Measurements from ENCODE around the gene IQGAP3. TPM values are rescaled to one million over a fixed set of nuclear protein-coding genes. Genes with fewer than 3 reads are reported as not detected.

Gene IQGAP3
- polyA plus RNA-seq, 2 of the 4 experiments (the other 2 are of a cell fraction), result 15.6 to 17.0 TPM

- CTCF ChIA-PET, result interaction anchor here (0.6 to 5.1 kb wide), 10 partner anchors 9 to 237 kb away, joined by 3 to 23 read pairs (median 4); no protein-coding TSS in a partner anchor
- H3K9me3 ChIP-seq, result no peaks in the 10 kb centered on the region
- H3K4me2 ChIP-seq, result no peak overlapping the region; the same call in 2 of the 3 replicates
- DNase-seq (ENCODE audit: low read depth in 1 of 2, low spot score in 1 of 2), result no peak
- H3K4me3 ChIP-seq, result no peak overlapping the region
- H3K27ac ChIP-seq, result no peak overlapping the region
- POLR2A ChIA-PET, result interaction anchor here (1.8 kb wide), 1 partner anchor 98 kb away, joined by 5 read pairs; the partner anchor contains the start of gene MEF2D
- TF ChIP-seq HOXB5 (CRISPR knock-in tag; IDR thresholded peaks at IDR 0.05) (no peak), GATA3 (IDR thresholded peaks at IDR 0.05; ENCODE audit: borderline replicate concordance) (no peak), ZNF302 (CRISPR knock-in tag; IDR thresholded peaks at IDR 0.05) (no peak), EP300 (IDR thresholded peaks at IDR 0.05) (no peak)
- H3K4me1 ChIP-seq, result peaks cover 19% of the 10 kb centered on the region
- ATAC-seq, result no peak
- 88% methylated on average over 4 of the region's 4 CpGs for WGBS (ENCODE audit: missing lambda C conversion rate)
- FAIRE-seq, result no peak
Observed at GRCh38 chr1:156598731-156599432, 26.5 kb upstream of the IQGAP3 start.

- ATAC-seq, result no peak
- no peaks in the 10 kb centered on the region for H3K9me3 ChIP-seq
- 100% methylated on average over 5 of the region's 5 CpGs for WGBS (ENCODE audit: missing lambda C conversion rate)
- DNase-seq (ENCODE audit: low read depth in 1 of 2, low spot score in 1 of 2), result no peak
- H3K4me3 ChIP-seq, result no peak overlapping the region
- no peak overlapping the region for H3K27ac ChIP-seq
- no peak overlapping the region for H3K4me2 ChIP-seq
- no peak for FAIRE-seq
- peaks cover 19% of the 10 kb centered on the region for H3K4me1 ChIP-seq
- TF ChIP-seq CTCF (IDR thresholded peaks at IDR 0.05), result no peak
- peak; percentile 70; the same call in 1 of the 2 replicates for TF ChIP-seq POLR2AphosphoS2 (conservative IDR thresholded peaks at IDR 0.05; ENCODE audit: low read length)
- ChIA-PET POLR2A (no interaction called here), CTCF (interaction anchor here (1.0 to 3.4 kb wide), 7 partner anchors 10 to 213 kb away, joined by 3 to 20 read pairs (median 4); no protein-coding TSS in a partner anchor)
Observed at GRCh38 chr1:156598125-156598524, 25.8 kb upstream of the IQGAP3 start.

- WGBS (ENCODE audit: missing lambda C conversion rate), result 86% methylated on average over 3 of the region's 3 CpGs
- Histone ChIP-seq H3K9me3 (no peaks in the 10 kb centered on the region), H3K27ac (no peak overlapping the region), H3K4me1 (peaks cover 13% of the 10 kb centered on the region), H3K4me2 (no peak overlapping the region), H3K4me3 (no peak overlapping the region)
- ATAC-seq, result no peak
- no peak for DNase-seq (ENCODE audit: low read depth in 1 of 2, low spot score in 1 of 2)
- FAIRE-seq, result no peak
- TF ChIP-seq CHD4 (IDR thresholded peaks at IDR 0.05; ENCODE audit: borderline replicate concordance), result no peak
- TF ChIP-seq JUN (IDR thresholded peaks at IDR 0.05), result 0 out of 5 replicates have a peak, but pooled peaks of 1 of the 2 experiments have one; percentile 15
- POLR2A ChIA-PET, result interaction anchor here (1.6 kb wide), 1 partner anchor 94 kb away, joined by 5 read pairs; no protein-coding TSS in a partner anchor
- CTCF ChIA-PET, result interaction anchor here (0.9 to 12.5 kb wide), 8 partner anchors 10 to 211 kb away, joined by 3 to 135 read pairs (median 4); no protein-coding TSS in a partner anchor
Observed at GRCh38 chr1:156596426-156596825, 24.1 kb upstream of the IQGAP3 start.

- no peak for TF ChIP-seq FOSL2 (IDR thresholded peaks at IDR 0.05)
- no peak for TF ChIP-seq FOSL2 (CRISPR knock-in tag; IDR thresholded peaks at IDR 0.05)
- no peak for TF ChIP-seq MAFK (IDR thresholded peaks at IDR 0.05; ENCODE audit: partially characterized antibody)
- TF ChIP-seq CBX2 (IDR thresholded peaks at IDR 0.05; ENCODE audit: borderline replicate concordance, low read depth), result no peak
- peak in 1 of 2 experiments; percentile 4; a peak in 1 of 5 replicates for TF ChIP-seq JUN (IDR thresholded peaks at IDR 0.05)
- TF ChIP-seq NR3C1 (IDR thresholded peaks at IDR 0.05), result no peak
- Histone ChIP-seq H3K4me3 (no peak overlapping the region), H3K4me1 (peaks cover 14% of the 10 kb centered on the region), H3K9me3 (no peaks in the 10 kb centered on the region), H3K27ac (no peak overlapping the region), H3K4me2 (no peak overlapping the region)
- no peak for DNase-seq (ENCODE audit: low read depth in 1 of 2, low spot score in 1 of 2)
- ChIA-PET POLR2A (interaction anchor here (1.6 kb wide), 1 partner anchor 94 kb away, joined by 5 read pairs; no protein-coding TSS in a partner anchor), CTCF (interaction anchor here (1.2 to 12.5 kb wide), 6 partner anchors 9 to 210 kb away, joined by 4 to 135 read pairs (median 7); no protein-coding TSS in a partner anchor)
- WGBS (ENCODE audit: missing lambda C conversion rate), result 93% methylated on average over 2 of the region's 2 CpGs
- no peak for FAIRE-seq
- ATAC-seq, result no peak
Observed at GRCh38 chr1:156595016-156595415, 22.7 kb upstream of the IQGAP3 start.

- Histone ChIP-seq H3K9me3 (no peaks in the 10 kb centered on the region), H3K4me3 (no peak overlapping the region), H3K27ac (no peak overlapping the region), H3K4me2 (no peak overlapping the region), H3K4me1 (peaks cover 6% of the 10 kb centered on the region; the same call in 2 of the 3 replicates)
- FAIRE-seq, result no peak
- 92% methylated on average over 3 of the region's 3 CpGs for WGBS (ENCODE audit: missing lambda C conversion rate)
- ChIA-PET POLR2A (interaction anchor here (0.6 to 1.6 kb wide), 4 partner anchors 23 to 137 kb away, joined by 3 to 5 read pairs (median 4); no protein-coding TSS in a partner anchor), CTCF (interaction anchor here (0.8 to 12.5 kb wide), 9 partner anchors 9 to 95 kb away, joined by 3 to 135 read pairs (median 5); no protein-coding TSS in a partner anchor)
- DNase-seq (ENCODE audit: low read depth in 1 of 2, low spot score in 1 of 2), result no peak
- TF ChIP-seq JUN (IDR thresholded peaks at IDR 0.05) (peak in 1 of 2 experiments; percentile 15; a peak in 1 of 5 replicates), ELK1 (IDR thresholded peaks at IDR 0.05; ENCODE audit: low read depth, low read length) (no peak)
- no peak for ATAC-seq
Observed at GRCh38 chr1:156594190-156594589, 21.8 kb upstream of the IQGAP3 start.
